Non-pigmented ciliary epithelial cell (primary cell): ENCODE results near the gene LRMDA.

Source experiments
- DNase-seq: peaks from one replicate; pipeline ENCODE4 v3.0.0-alpha.2; 2010; ENCODE audit warnings: low read depth

Gene LRMDA

GRCh38 chr10:75646218-75646915 lies 214.9 kb downstream of the LRMDA start:
- no peak for DNase-seq

GRCh38 chr10:75646916-75647315 lies 215.5 kb downstream of the LRMDA start:
- no peak for DNase-seq

GRCh38 chr10:75647675-75648074 lies 216.3 kb downstream of the LRMDA start:
- DNase-seq = no peak

- no peak for DNase-seq
Measured at GRCh38 chr10:75648351-75648750, 216.9 kb downstream of the LRMDA start.

- DNase-seq = no peak
Measured at GRCh38 chr10:75648854-75649253, 217.4 kb downstream of the LRMDA start.

- DNase-seq = no peak
Measured at GRCh38 chr10:75649466-75649865, 218.0 kb downstream of the LRMDA start.

- DNase-seq = no peak
Measured at GRCh38 chr10:75650648-75651047, 219.2 kb downstream of the LRMDA start.

GRCh38 chr10:75651417-75651816 lies 220.0 kb downstream of the LRMDA start:
- DNase-seq = no peak

GRCh38 chr10:75652146-75652740 lies 220.8 kb downstream of the LRMDA start:
- no peak for DNase-seq

- DNase-seq = no peak
Measured at GRCh38 chr10:75653761-75654160, 222.3 kb downstream of the LRMDA start.

GRCh38 chr10:75654171-75654771 lies 222.8 kb downstream of the LRMDA start:
- DNase-seq = no peak

- no peak for DNase-seq
Measured at GRCh38 chr10:75654772-75655171, 223.3 kb downstream of the LRMDA start.

GRCh38 chr10:75655791-75656451 lies 224.5 kb downstream of the LRMDA start:
- DNase-seq = peak; percentile 38

GRCh38 chr10:75657351-75657750 lies 225.9 kb downstream of the LRMDA start:
- no peak for DNase-seq

GRCh38 chr10:75658036-75658435 lies 226.6 kb downstream of the LRMDA start:
- DNase-seq = no peak

- DNase-seq = no peak
Measured at GRCh38 chr10:75658496-75658895, 227.1 kb downstream of the LRMDA start.

- DNase-seq = no peak
Measured at GRCh38 chr10:75658915-75659314, 227.5 kb downstream of the LRMDA start.

GRCh38 chr10:75660823-75661222 lies 229.4 kb downstream of the LRMDA start:
- DNase-seq = no peak

- no peak for DNase-seq
Measured at GRCh38 chr10:75662715-75663114, 231.3 kb downstream of the LRMDA start.

- no peak for DNase-seq
Measured at GRCh38 chr10:75663947-75664664, 232.7 kb downstream of the LRMDA start.

GRCh38 chr10:75664968-75665367 lies 233.5 kb downstream of the LRMDA start:
- DNase-seq = no peak

- DNase-seq = no peak
Measured at GRCh38 chr10:75665707-75666106, 234.3 kb downstream of the LRMDA start.
